ENCODE data around the gene CAPN14.
A peak's percentile ranks its signal among the peaks of the same experiment; 100 is the strongest.
"Not testable (repeated sequence)": the region's sequence is repeated elsewhere in the genome, so short reads cannot be mapped to it uniquely, and the experiment has no call there.

CAPN14 gene

GRCh38 chr2:31192851-31193392 lies 24.4 kb downstream of the CAPN14 start:
- no peak for DNase-seq

GRCh38 chr2:31192396-31192795 lies 24.9 kb downstream of the CAPN14 start:
- DNase-seq = no peak

- DNase-seq = no peak
Measured at GRCh38 chr2:31191931-31192330, 25.4 kb downstream of the CAPN14 start.

GRCh38 chr2:31190188-31190587 lies 27.1 kb downstream of the CAPN14 start:
- no peak for DNase-seq

GRCh38 chr2:31189141-31189540 lies 28.2 kb downstream of the CAPN14 start:
- no peak for DNase-seq

GRCh38 chr2:31188131-31188530 lies 29.2 kb downstream of the CAPN14 start:
- DNase-seq = no peak

- no peak for DNase-seq
Measured at GRCh38 chr2:31187166-31187565, 30.1 kb downstream of the CAPN14 start.

GRCh38 chr2:31183973-31184372 lies 33.3 kb downstream of the CAPN14 start:
- DNase-seq = not testable (repeated sequence)

- DNase-seq = no peak
Measured at GRCh38 chr2:31176742-31177141, 40.6 kb downstream of the CAPN14 start.

GRCh38 chr2:31171142-31171541 lies 46.2 kb downstream of the CAPN14 start:
- DNase-seq = no peak

- DNase-seq = peak; percentile 39
Measured at GRCh38 chr2:31170071-31170698, 47.1 kb downstream of the CAPN14 start.

- DNase-seq = no peak
Measured at GRCh38 chr2:31168291-31168690, 49.0 kb downstream of the CAPN14 start.

GRCh38 chr2:31166925-31167324 lies 50.4 kb downstream of the CAPN14 start:
- no peak for DNase-seq

GRCh38 chr2:31163011-31163539 lies 54.2 kb downstream of the CAPN14 start:
- DNase-seq = no peak

- no peak for DNase-seq
Measured at GRCh38 chr2:31161637-31162036, 55.7 kb downstream of the CAPN14 start.

GRCh38 chr2:31151501-31151900 lies 65.8 kb downstream of the CAPN14 start:
- no peak for DNase-seq

GRCh38 chr2:31150120-31150670 lies 67.1 kb downstream of the CAPN14 start:
- DNase-seq = no peak

GRCh38 chr2:31148514-31148913 lies 68.8 kb downstream of the CAPN14 start:
- no peak for DNase-seq

- DNase-seq = no peak
Measured at GRCh38 chr2:31147645-31148044, 69.7 kb downstream of the CAPN14 start.

- no peak for DNase-seq
Measured at GRCh38 chr2:31142110-31142509, 75.2 kb downstream of the CAPN14 start.

- no peak for DNase-seq
Measured at GRCh38 chr2:31141443-31142085, 75.8 kb downstream of the CAPN14 start.

- no peak for DNase-seq
Measured at GRCh38 chr2:31140151-31140550, 77.2 kb downstream of the CAPN14 start.

- DNase-seq = no peak
Measured at GRCh38 chr2:31139671-31140070, 77.6 kb downstream of the CAPN14 start.
